Ishikawa (cell line): ENCODE data around the gene RASA4B.

Source experiments
- CEBPB ChIP-seq: IDR thresholded peaks from 2 replicates; pipeline ENCODE4 v1.6.1; 2012
- CREB1 ChIP-seq: IDR thresholded peaks from 2 replicates; pipeline ENCODE4 v1.6.1; 2012; ENCODE audit warnings: low read depth
- EGR1 ChIP-seq: IDR thresholded peaks from 2 replicates; pipeline ENCODE4 v1.6.1; 2012
- EP300 ChIP-seq: IDR thresholded peaks from 2 replicates; pipeline ENCODE4 v1.6.1; 2012; ENCODE audit warnings: borderline replicate concordance
- FOXM1 ChIP-seq: IDR thresholded peaks from 2 replicates; pipeline ENCODE4 v1.6.1; 2012; ENCODE audit warnings: low read depth, borderline replicate concordance
- MAX ChIP-seq: IDR thresholded peaks from 2 replicates; pipeline ENCODE4 v1.6.1; 2012
- NFIC ChIP-seq: IDR thresholded peaks from 2 replicates; pipeline ENCODE4 v1.6.1; 2012
- RAD21 ChIP-seq: IDR thresholded peaks from 2 replicates; pipeline ENCODE4 v1.6.1; 2012; ENCODE audit warnings: low read depth
- REST ChIP-seq: IDR thresholded peaks from 2 replicates; pipeline ENCODE4 v1.6.1; 2012; ENCODE audit warnings: low read depth, mild to moderate bottlenecking
- TAF1 ChIP-seq: IDR thresholded peaks from 2 replicates; pipeline ENCODE4 v1.6.1; 2012; ENCODE audit warnings: low read depth, mild to moderate bottlenecking
- TCF12 ChIP-seq: IDR thresholded peaks from 2 replicates; pipeline ENCODE4 v1.6.1; 2012; ENCODE audit warnings: low read depth
- TEAD4 ChIP-seq: IDR thresholded peaks from 2 replicates; pipeline ENCODE4 v1.6.1; 2012
- USF1 ChIP-seq: IDR thresholded peaks from 2 replicates; pipeline ENCODE4 v1.6.1; 2012
- YY1 ChIP-seq: IDR thresholded peaks from 2 replicates; pipeline ENCODE4 v1.6.1; 2012; ENCODE audit warnings: low read depth
- ZBTB7A ChIP-seq: IDR thresholded peaks from 2 replicates; pipeline ENCODE4 v1.6.1; 2012; ENCODE audit warnings: low read depth

RASA4B gene

GRCh38 chr7:102468478-102469350, 48.9 kb downstream of the RASA4B start:
- TF ChIP-seq EP300 = no peak
- no peak for TF ChIP-seq EGR1
- TF ChIP-seq FOXM1 = no peak
- no peak for TF ChIP-seq CEBPB
- no peak for TF ChIP-seq YY1
- no peak for TF ChIP-seq TEAD4
- no peak for TF ChIP-seq RAD21
- no peak for TF ChIP-seq REST

- TF ChIP-seq REST (no peak), EP300 (no peak), TEAD4 (no peak), CREB1 (no peak), EGR1 (no peak), CEBPB (no peak), MAX (no peak)
Measured at GRCh38 chr7:102467581-102468477, 49.7 kb downstream of the RASA4B start.

GRCh38 chr7:102466097-102466496, 51.5 kb downstream of the RASA4B start:
- TF ChIP-seq USF1 (no peak), MAX (no peak), YY1 (no peak), ZBTB7A (no peak), EP300 (no peak)

- peak; percentile 66; the same call in 1 of the 2 replicates for TF ChIP-seq USF1
- no peak for TF ChIP-seq FOXM1
- no peak for TF ChIP-seq CEBPB
- peak; percentile 83 for TF ChIP-seq MAX
- no peak for TF ChIP-seq CREB1
- TF ChIP-seq TEAD4 = no peak; the same call in 1 of the 2 replicates
- peak; percentile 90 for TF ChIP-seq YY1
- no peak; the same call in 1 of the 2 replicates for TF ChIP-seq RAD21
- TF ChIP-seq TAF1 = peak; percentile 53
- TF ChIP-seq EGR1 = peak; percentile 93
- no peak; the same call in 1 of the 2 replicates for TF ChIP-seq ZBTB7A
- no peak for TF ChIP-seq EP300
- no peak for TF ChIP-seq NFIC
- TF ChIP-seq TCF12 = 0 out of 2 replicates have a peak, but pooled peaks have one; percentile 15
- TF ChIP-seq REST = no peak
Measured at GRCh38 chr7:102464577-102465280, 52.8 kb downstream of the RASA4B start, which contains the start of the genes ALKBH4 and LRWD1. Gene ALKBH4, minus strand, starts transcription at chr7:102464863. Its CDS starts 27 bp downstream, at chr7:102464836. Gene LRWD1, plus strand, starts transcription at chr7:102464984. Its CDS starts 97 bp downstream, at chr7:102465081.
